Tibial nerve (tissue), 4 donors: ENCODE results near the gene GMEB1.

Experiments
- EP300 ChIP-seq, 2 donors: sonication (generic); formaldehyde crosslinking; IDR thresholded peaks; one replicate each; pipeline ENCODE4 v1.6.1; 2017; ENCODE audit warnings: antibody characterized with exemption in 2 of 2, mild to moderate bottlenecking in 1 of 2
- POLR2A ChIP-seq, 2 donors: fragments of 450-650 bp; IDR thresholded peaks; one replicate each; pipeline ENCODE4 v1.6.1; 2017; ENCODE audit warnings: antibody characterized with exemption in 2 of 2, mild to moderate bottlenecking in 2 of 2, moderate library complexity in 2 of 2
- TF ChIP-seq, protein P1 (sequence below), 5 experiments: fragments of 200-600 bp in 3 of 5; fragments of 450-650 bp in 2 of 5; sonication (generic) in 3 of 5; IDR thresholded peaks; one replicate each; pipeline ENCODE4 v1.5.1; 2016 to 2019; ENCODE audit warnings: antibody characterized with exemption in 5 of 5, mild to moderate bottlenecking in 3 of 5, moderate library complexity in 2 of 5

DNA sequence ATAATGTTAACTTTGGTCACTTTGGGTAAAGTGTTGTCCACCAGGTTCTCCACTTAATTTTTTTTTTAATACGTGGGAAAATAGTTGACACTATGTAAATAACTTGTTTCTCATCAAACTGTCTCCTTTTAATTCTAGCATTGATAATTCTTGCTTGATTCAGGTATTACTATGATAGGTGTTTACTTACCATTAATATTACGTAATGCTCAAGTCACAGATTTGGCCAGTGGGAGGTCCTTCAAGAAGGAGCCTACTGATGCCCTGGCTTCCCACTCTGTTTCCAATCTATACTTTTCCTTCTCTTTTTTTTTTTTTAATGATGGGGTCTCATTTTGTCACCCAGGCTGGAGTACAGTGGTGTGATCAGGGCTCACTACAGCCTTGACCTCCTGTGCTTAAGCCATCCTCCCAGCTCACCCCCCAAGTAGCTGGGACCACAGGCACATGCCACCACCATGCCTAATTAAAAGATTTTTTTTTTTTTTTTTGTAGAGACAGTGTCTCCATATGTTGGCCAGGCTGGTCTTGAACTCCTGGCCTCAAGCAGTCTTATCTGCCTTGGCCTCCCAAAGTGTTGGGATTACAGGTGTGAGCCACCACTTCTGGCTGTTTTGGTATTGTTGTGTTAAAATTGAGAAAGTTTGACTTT is 98.1 kb downstream of the GMEB1 start:
- TF ChIP-seq, protein P1, sequence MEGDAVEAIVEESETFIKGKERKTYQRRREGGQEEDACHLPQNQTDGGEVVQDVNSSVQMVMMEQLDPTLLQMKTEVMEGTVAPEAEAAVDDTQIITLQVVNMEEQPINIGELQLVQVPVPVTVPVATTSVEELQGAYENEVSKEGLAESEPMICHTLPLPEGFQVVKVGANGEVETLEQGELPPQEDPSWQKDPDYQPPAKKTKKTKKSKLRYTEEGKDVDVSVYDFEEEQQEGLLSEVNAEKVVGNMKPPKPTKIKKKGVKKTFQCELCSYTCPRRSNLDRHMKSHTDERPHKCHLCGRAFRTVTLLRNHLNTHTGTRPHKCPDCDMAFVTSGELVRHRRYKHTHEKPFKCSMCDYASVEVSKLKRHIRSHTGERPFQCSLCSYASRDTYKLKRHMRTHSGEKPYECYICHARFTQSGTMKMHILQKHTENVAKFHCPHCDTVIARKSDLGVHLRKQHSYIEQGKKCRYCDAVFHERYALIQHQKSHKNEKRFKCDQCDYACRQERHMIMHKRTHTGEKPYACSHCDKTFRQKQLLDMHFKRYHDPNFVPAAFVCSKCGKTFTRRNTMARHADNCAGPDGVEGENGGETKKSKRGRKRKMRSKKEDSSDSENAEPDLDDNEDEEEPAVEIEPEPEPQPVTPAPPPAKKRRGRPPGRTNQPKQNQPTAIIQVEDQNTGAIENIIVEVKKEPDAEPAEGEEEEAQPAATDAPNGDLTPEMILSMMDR (IDR thresholded peaks at IDR 0.05) = no peak
- TF ChIP-seq POLR2A (IDR thresholded peaks at IDR 0.05) = no peak
- no peak for TF ChIP-seq EP300 (IDR thresholded peaks at IDR 0.05)
